ENCODE data around the gene MCOLN1.
A peak's percentile ranks its signal among the peaks of the same experiment; 100 is the strongest.
"Not testable (repeated sequence)": the region's sequence is repeated elsewhere in the genome, so short reads cannot be mapped to it uniquely, and the experiment has no call there.

MCOLN1 gene

DNA sequence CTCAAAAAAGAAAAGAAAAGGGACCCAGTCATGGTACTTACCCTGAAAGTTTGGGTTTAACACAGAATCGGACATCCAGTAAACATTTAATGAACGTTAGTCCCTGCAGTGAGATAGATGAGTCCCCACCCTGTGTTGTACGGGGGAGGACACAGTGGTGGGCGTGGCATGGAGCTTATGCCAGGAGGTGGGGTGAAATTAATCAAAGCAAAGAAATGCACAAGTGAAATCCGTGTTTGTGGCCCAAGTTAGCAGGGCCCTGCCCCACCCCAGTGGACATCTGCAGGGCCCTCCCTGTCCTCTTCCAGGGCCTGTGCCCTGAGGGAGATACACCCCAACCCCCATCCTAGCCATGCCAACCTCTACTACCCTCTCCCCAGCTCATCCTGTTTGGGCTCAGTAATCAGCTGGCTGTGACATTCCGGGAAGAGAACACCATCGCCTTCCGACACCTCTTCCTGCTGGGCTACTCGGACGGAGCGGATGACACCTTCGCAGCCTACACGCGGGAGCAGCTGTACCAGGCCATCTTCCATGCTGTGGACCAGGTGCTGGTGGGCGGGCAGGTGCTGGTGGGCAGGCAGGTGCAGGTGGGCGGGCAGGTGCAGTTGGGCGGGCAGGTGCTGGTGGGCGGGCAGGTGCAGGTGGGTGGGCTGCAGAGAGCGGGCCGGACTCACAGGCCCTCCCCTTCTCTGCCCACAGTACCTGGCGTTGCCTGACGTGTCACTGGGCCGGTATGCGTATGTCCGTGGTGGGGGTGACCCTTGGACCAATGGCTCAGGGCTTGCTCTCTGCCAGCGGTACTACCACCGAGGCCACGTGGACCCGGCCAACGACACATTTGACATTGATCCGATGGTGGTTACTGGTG, 3.9 kb downstream of the MCOLN1 start:
- no peak for DNase-seq

GRCh38 chr19:7527516-7528191, 5.2 kb downstream of the MCOLN1 start:
- DNase-seq, result no peak

DNA sequence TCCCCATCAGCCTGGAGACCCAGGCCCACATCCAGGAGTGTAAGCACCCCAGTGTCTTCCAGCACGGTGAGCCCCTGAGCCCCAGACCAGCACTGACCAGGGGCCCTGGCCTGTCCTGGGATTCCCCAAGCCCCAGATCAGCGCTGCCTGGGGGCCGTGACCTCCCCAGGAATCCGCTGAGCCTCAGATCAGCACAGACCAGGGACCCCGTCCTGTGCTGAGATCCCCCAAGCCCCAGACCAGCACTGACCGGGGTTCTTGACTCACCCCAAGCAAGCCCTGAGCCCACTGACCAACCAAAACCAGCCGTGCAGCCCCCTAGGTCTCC, 5.7 kb downstream of the MCOLN1 start:
- DNase-seq, result no peak

DNA sequence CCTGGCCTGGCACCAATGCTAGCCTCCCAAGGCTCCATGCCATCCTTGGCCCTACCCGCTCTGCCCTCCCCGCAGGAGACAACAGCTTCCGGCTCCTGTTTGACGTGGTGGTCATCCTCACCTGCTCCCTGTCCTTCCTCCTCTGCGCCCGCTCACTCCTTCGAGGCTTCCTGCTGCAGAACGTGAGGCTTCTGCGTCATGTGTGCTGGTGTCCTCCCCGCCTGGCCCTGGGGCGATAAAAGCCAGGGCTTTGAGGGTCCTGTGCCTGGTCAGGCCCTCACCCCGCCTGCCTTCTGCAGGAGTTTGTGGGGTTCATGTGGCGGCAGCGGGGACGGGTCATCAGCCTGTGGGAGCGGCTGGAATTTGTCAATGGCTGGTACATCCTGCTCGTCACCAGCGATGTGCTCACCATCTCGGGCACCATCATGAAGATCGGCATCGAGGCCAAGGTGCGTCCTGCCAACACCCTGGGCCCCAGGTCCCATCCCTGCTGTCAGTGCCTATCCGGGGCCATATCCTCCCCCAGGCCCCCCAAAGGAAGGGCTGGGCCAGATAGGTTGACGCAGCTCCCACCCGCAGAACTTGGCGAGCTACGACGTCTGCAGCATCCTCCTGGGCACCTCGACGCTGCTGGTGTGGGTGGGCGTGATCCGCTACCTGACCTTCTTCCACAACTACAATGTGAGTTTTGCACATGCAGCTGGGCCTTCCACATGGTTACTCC, 6.3 kb downstream of the MCOLN1 start:
- DNase-seq, result no peak

- DNase-seq, result no peak
These were observed 6.8 kb downstream of the MCOLN1 start for GRCh38 chr19:7529246-7529600.

DNA sequence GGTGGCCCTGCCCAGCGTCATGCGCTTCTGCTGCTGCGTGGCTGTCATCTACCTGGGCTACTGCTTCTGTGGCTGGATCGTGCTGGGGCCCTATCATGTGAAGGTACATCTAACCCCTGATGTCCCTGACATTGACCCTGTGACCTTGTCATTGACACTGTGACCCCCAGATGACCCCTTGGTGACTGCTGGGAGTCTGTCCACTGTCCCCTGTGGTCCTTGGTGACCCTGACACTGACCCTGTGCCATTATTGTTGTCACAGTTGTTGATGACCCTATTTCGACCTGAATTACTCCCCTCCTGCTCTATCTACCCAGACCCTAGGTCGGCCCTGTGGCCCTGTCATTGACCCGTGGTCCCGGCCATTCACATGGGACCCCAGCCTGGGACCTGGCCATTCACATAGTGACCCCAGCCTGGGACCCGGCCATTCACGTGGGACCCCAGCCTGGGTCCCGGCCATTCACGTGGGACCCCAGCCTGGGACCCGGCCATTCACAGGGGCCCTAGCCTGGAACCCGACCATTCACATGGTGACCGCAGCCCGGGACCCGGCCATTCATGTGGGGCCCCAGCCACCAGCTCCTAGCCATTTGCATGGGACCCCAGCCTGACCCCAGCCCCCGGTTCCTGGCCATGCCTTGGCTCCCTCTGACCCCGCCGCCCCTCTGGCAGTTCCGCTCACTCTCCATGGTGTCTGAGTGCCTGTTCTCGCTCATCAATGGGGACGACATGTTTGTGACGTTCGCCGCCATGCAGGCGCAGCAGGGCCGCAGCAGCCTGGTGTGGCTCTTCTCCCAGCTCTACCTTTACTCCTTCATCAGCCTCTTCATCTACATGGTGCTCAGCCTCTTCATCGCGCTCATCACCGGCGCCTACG, 7.4 kb downstream of the MCOLN1 start:
- no peak for DNase-seq

GRCh38 chr19:7533281-7533885, 11.0 kb downstream of the MCOLN1 start:
- no peak for DNase-seq

DNA sequence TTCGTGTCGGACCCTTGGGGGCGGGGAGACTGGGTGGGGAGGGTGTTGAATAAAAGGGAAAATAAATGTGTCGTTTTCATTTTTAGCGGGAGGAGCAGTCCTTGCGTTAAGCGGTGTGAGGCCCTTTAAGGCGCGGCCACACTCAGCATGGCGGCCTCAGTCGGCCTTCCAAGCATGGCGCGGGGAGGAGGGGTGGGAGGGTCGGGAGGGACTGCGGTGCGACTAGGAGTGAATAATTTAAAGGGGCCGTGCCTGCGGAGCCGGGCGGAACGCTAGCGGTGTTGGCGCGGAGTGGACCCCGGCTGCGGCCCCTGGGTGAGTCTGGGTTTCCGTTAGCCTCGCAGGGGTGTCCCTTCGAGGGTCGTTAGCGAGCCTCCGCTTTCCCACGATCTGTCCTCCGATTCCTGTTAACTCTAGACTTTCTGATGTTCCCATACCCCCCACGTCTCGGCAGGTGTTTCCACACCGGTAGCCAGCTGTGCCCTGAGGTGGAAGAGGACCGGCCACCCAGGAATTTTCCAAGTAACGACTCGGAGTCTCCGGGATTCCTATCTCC, 11.6 kb downstream of the MCOLN1 start:
- peak; percentile 87 for DNase-seq

GRCh38 chr19:7534531-7535046, 12.2 kb downstream of the MCOLN1 start:
- no peak for DNase-seq

DNA sequence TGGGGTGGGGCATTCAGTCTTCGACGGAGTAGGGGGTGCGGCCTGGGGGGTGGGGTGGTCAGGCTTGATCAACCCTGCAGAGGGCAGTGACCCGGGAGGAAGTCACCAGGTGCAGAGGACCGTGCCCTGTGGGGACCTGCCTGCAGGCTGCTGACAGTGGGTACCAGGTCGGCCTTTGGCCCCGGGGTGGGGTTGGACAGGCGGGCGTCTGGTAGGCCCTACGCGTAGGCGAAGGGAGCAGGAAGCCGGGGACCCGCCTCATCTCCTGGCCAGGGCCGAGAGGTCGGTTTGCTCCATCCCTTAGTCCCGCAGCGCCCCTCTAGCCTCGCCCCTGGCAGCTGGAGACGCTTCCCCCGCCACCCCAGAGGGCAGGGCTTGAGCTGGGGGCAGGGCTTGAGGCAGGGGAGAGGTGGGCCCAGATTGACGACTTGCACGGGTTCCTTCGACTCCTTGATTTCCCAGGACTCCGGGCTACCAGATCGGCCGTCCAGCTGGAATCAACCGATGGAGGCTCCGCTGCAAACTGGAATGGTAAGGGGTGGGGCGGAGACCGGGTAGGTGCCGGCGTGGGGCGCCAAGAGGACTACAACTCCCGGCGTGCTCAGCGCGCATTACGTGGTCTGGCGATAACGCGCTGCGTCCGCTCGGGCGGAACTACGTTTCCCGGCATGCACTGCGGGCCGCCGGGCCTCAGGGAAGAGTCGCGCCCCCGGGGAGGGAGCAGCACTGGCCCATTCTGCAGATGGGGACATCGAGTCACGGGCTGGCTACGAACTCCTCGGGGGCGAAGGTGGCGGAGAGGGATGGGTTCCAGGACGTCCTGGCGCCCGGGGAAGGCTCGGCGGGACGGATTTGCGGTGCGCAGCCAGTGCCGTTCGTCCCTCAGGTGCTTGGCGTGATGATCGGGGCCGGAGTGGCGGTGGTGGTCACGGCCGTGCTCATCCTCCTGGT, 12.9 kb downstream of the MCOLN1 start, which contains the start of gene PNPLA6:
TSS of gene PNPLA6 (plus strand) at position 671 of the 951 bp plus-strand sequence. CDS start at position 743, 72 bp downstream.
- peak; percentile 95 for DNase-seq

- DNase-seq, result no peak
These were observed 13.7 kb downstream of the MCOLN1 start for GRCh38 chr19:7535998-7536695.

DNA sequence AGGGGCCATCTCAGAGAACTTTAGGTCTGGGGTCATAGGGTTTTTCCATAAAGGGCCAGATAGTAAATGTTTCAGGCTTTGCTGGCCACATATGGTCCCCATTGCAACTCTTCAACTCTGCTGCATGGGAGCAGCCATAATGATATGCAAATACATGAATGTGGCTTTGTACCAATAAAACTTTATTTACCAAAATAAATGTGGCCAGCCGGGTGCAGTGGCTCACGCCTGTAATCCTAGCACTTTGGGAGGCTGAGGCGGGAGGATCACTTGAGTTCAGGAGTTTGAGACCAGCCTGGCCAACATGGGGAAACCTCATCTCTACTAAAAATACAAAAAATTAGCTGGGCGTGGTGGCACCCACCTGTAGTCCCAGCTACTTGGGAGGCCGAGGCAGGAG, 16.6 kb downstream of the MCOLN1 start:
- DNase-seq, result not testable (repeated sequence)

DNA sequence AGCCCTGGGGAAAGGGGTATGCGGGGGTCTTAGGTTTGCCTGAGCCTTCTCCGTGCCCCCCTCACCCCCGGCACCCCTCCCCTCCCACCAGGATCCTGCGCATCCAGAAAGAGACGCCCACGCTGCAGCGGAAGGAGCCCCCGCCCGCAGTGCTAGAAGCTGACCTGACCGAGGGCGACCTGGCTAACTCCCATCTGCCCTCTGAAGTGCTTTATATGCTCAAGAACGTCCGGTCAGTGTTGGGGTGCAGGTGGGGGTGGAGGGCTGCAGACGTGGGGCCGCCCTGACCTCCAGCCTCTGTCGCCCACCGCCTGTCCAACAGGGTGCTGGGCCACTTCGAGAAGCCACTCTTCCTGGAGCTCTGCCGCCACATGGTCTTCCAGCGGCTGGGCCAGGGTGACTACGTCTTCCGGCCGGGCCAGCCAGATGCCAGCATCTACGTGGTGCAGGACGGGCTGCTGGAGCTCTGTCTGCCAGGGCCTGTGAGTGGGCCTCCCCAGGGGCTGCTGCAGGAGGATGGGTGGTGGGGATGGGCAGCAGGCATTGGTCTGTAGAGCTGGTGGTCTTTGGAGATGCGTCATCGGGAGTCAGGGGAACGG, 17.5 kb downstream of the MCOLN1 start:
- DNase-seq, result no peak

DNA sequence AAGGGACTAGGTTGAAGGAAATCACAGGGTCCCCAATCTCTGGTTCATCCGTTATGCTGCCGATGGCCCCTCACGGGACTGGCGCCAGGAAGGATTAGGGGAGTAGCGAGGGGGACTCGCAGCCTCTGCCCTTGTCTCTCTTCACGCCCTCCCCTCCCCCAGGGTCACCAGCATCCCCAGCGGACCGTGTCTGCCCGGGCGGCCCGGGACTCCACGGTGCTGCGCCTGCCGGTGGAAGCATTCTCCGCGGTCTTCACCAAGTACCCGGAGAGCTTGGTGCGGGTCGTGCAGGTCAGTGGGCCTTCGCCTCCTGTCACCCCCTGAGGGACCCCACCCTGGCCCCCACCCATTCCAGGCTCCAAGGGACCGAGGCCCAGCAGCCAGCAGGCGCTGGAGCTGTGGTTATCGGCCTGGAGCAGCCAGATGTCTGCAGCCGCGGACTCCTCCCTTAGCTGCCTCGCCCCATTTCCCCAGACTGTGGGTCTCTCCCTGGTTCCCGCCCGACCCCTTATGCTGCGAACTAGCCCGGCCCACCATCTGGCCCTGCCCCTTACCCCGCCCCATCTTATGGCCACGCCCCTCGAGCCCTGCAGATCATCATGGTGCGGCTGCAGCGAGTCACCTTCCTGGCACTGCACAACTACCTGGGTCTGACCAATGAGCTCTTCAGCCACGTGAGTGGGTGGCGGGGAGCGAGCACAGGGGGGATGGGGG, 18.5 kb downstream of the MCOLN1 start:
- DNase-seq, result no peak

DNA sequence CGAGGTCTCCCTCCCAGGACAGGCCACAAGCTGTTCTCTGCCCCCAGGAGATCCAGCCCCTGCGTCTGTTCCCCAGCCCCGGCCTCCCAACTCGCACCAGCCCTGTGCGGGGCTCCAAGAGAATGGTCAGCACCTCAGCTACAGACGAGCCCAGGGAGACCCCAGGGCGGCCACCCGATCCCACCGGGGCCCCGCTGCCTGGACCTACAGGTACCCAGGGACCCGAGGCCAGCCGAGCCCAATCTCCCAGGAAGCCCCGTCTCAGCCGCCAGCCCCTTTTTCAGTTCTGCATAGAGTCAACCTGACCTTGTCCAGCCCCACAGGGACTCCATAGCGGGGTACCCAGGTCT, 19.0 kb downstream of the MCOLN1 start:
- DNase-seq, result no peak

DNA sequence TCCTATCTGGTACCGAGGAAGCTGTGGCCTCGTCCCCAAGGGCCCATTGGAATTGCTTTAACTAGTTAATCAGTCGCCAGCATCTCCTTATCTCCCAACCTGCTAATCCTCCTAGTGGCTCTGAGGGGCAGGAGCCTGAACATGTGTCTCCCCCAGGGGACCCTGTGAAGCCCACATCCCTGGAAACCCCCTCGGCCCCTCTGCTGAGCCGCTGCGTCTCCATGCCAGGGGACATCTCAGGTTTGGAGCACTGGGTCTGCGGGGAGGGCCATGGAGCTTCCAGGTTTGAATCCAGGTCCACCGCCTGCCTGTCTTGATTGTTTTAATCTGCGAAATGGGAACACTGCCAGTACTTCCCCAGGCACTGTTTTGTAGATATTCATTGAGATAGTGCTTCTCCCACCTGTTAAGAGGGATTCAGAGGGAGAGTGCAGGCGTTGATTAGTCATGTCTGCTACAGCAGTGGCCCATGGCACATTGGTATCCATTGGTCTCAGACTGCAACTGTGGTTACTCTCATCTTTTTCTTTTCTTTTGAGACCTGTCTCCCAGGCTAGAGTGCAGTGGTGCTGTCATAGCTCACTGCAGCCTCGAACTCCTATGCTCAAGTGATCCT, 19.5 kb downstream of the MCOLN1 start:
- no peak for DNase-seq

DNA sequence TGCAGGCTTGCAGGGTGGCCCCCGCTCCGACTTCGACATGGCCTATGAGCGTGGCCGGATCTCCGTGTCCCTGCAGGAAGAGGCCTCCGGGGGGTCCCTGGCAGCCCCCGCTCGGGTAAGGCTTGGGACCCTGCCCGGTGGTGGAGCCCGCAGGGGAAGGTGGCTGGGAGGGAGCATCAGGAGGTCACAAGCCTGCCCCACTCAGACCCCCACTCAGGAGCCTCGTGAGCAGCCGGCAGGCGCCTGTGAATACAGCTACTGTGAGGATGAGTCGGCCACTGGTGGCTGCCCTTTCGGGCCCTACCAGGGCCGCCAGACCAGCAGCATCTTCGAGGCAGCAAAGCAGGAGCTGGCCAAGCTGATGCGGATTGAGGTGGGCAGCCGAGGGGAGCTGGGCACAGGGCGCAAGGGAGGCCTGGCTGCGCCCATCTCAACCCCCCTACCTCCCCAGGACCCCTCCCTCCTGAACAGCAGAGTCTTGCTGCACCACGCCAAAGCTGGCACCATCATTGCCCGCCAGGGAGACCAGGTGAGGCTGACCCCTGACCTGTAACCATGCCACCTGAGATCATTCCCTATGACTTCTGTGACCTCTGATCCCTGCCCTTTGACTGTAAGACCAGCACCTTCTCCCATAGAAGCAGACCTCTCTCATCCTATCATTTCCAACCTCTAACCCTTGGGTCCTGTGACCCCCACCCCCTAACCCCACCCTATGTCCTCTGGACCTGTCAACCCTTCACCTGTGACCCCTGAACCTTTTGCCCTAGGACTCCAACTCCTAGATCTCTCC, 20.3 kb downstream of the MCOLN1 start:
- DNase-seq, result no peak

DNA sequence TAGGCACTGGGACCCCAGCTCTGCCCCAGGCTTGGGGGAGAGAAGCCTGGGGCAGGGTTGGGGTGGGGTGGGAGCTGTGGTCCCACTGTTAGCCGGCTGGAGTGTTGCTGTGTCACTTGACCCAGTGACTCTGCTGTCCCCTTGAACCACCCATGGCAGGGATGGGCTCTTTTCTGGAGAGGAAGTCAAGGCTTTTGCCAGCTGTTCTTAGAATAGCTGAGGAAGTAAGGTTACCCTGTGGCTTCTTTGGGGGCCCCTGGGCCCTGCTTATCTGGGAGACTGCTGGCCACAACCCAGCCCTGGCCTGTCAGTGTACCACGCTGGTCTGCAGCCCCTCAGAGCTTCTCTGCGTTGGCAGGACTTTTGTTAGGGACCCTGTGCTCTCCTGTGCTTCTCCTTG, 22.2 kb downstream of the MCOLN1 start:
- peak; percentile 52 for DNase-seq

All from suppressor macrophage treated with lipopolysaccharide for 4 hours (primary cell).